Heart right ventricle (tissue), 16 donors: ENCODE measurements around the gene TBC1D9. TPM values are rescaled to one million over a fixed set of nuclear protein-coding genes. Genes with fewer than 3 reads are reported as not detected.

ENCODE experiments used
- ATAC-seq, 8 donors: fragments of 200-7000 bp; cut with Tn5 transposase; one replicate each; pipeline ENCODE4 v1.9.1; 2020; ENCODE audit warnings: mild to moderate bottlenecking in 8 of 8, moderate library complexity in 8 of 8, moderate number of reproducible peaks in 1 of 8
- DNase-seq, 2 donors: peaks; one replicate each; pipeline ENCODE4 v3.0.0-alpha.2; 2020
- H3K27ac ChIP-seq, 10 donors: fragments of 200-600 bp; sonication (generic) in 2 of 10; one replicate each; pipeline versions ENCODE4 v1.5.0 to v1.8.0; 2020 to 2022; ENCODE audit warnings: mild to moderate bottlenecking in 3 of 10
- H3K27me3 ChIP-seq, 7 donors: fragments of 200-600 bp; one replicate each; pipeline ENCODE4 v1.8.0; 2021 to 2022; ENCODE audit warnings: mild to moderate bottlenecking in 2 of 7
- H3K36me3 ChIP-seq, 9 donors: fragments of 200-600 bp; sonication (generic) in 1 of 9; one replicate each; pipeline versions ENCODE4 v1.5.0 to v1.8.0; 2020 to 2022; ENCODE audit warnings: mild to moderate bottlenecking in 2 of 9
- H3K4me1 ChIP-seq, 9 donors: fragments of 200-600 bp; sonication (generic) in 1 of 9; one replicate each; pipeline versions ENCODE4 v1.5.0 to v1.8.0; 2020 to 2022; ENCODE audit warnings: mild to moderate bottlenecking in 4 of 9
- H3K4me3 ChIP-seq, 10 donors: fragments of 200-600 bp; sonication (generic) in 2 of 10; one replicate each; pipeline versions ENCODE4 v1.5.0 to v1.8.0; 2020 to 2022; ENCODE audit warnings: mild to moderate bottlenecking in 7 of 10, moderate library complexity in 2 of 10
- H3K9me3 ChIP-seq, 11 donors: fragments of 200-600 bp in 10 of 11; sonication (generic) in 2 of 11; one replicate each; pipeline versions ENCODE4 v1.5.0 to v1.8.0; 2013 to 2022; ENCODE audit warnings: mild to moderate bottlenecking in 2 of 11, control low read depth in 1 of 11, moderate library complexity in 1 of 11
- WGBS, 2 donors: extraction: QIAGEN DNeasy Blood & Tissue Kit; methylation state at CpG; one replicate each; pipeline ENCODE4 v1.1.7; 2013; ENCODE audit warnings: inconsistent platforms in 1 of 2; 5-methylcytosine and 5-hydroxymethylcytosine counted together
- intact Hi-C, 10 donors: fragments of 100-400 bp; cut with DNase I; formaldehyde crosslinking; loops; one replicate each; pipeline versions ENCODE4 v1.11.1 to v1.14.2; 2022
- polyA plus RNA-seq, 2 donors: library from polyadenylated mRNA; stranded (reverse); fragments of 200-250 nt; gene quantifications; one replicate each; pipeline ENCODE4 v1.2.3, GENCODE V29; 2013
- total RNA-seq, 10 donors: library from RNA; stranded (reverse); fragmentation: NEBNext Ultra II Directional in 3 of 10; extraction: Animal tissue kit (Norgen Biotek cat#: 25700) in 3 of 10; gene quantifications; one replicate each; pipeline versions ENCODE4 v1.2.1 to v1.2.4, GENCODE V29; 2021 to 2023
- TF ChIP-seq, protein P1 (sequence below), 9 donors: fragments of 200-600 bp; sonication (generic) in 2 of 9; IDR thresholded peaks; one replicate each; pipeline versions ENCODE4 v1.5.0 to v1.8.0; 2021 to 2022; ENCODE audit warnings: antibody characterized with exemption in 9 of 9, mild to moderate bottlenecking in 5 of 9, moderate library complexity in 1 of 9
- donor health status: Arrhythmogenic right ventricular cardiomyopathy.
- donor health status: ischemic (EF 13 %, LVEDD 7.1; RV severe dilation, severe dysfunction).
- donor health status: healthy with polysubstance abuse.
- donor health status: DM: no; HTN: yes; CAD: no.
- donor health status: DM: no; HTN: no; CAD: no.
- donor health status: ischemic (EF 25% LVEDD 6.9; RV normal size, moderate dysfunction).
- donor health status: ischemic (EF 25% LVEDD 5.7; RV mildly dilated, moderate dysfunction).
- donor health status: healthy.
- donor health status: DM: yes; HTN: yes; CAD: no.
- donor health status: Ischemic cardiomyopathy.
- donor health status: ischemic (EF 35%, LVEDD 5.7; RV mildly dilated, moderate dysfunction).
- donor health status: nonischemic (EF 11% LVEDD 7.7; RV severe dilation, severe dysfunction).
- donor health status: DM: yes; HTN: yes; CAD: no.
- donor health status: PGD.
- donor health status: ischemic (EF 29% LVEDD 5.4; RV normal size, mild dysfunction).
- donor health status: nonischemic (EF 23%, LVEDD 6.1; RV moderate dilation, normal function).

TBC1D9 gene
- total and polyA plus RNA-seq, 12 donors, result 4.4 to 20.3 (median 14.4) TPM

DNA sequence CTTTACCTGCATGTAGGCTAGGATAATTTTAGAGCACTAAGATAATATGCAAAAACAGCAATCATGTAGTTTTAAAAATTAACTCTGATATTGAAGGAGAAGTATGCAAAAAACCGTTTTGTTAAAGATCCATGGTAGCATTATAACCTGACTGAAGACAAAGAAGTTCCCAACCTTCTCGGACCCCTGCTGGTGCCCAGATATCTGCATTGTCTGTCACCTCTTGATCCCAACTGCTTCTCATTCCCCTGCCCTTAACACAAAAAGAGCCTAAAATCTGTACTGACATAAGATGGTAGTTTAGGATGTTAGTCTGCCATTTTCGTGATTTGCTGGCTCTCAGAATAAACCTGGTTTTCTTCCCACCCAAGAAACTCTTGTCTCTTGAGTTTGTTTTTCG, 125.9 kb downstream of the TBC1D9 start:
- peaks cover 0 to 99% (median 18%) of the 10 kb centered on the region in 9 donors for H3K36me3 ChIP-seq
- H3K9me3 ChIP-seq, result no peaks in the 10 kb centered on the region
- intact Hi-C loops, result loop anchor here in 1 of 10 donors (10.0 kb wide), 1 partner anchor 225 kb away; no protein-coding TSS in a partner anchor
- ATAC-seq (no peak), DNase-seq (no peak)
- WGBS, 2 donors, result 65 to 91% methylated on average over 4 of the region's 4 CpGs
- H3K4me3 ChIP-seq, result no peak overlapping the region
- TF ChIP-seq, protein P1, sequence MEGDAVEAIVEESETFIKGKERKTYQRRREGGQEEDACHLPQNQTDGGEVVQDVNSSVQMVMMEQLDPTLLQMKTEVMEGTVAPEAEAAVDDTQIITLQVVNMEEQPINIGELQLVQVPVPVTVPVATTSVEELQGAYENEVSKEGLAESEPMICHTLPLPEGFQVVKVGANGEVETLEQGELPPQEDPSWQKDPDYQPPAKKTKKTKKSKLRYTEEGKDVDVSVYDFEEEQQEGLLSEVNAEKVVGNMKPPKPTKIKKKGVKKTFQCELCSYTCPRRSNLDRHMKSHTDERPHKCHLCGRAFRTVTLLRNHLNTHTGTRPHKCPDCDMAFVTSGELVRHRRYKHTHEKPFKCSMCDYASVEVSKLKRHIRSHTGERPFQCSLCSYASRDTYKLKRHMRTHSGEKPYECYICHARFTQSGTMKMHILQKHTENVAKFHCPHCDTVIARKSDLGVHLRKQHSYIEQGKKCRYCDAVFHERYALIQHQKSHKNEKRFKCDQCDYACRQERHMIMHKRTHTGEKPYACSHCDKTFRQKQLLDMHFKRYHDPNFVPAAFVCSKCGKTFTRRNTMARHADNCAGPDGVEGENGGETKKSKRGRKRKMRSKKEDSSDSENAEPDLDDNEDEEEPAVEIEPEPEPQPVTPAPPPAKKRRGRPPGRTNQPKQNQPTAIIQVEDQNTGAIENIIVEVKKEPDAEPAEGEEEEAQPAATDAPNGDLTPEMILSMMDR (IDR thresholded peaks at IDR 0.05), result no peak
- H3K27ac ChIP-seq, result no peak overlapping the region
- H3K27me3 ChIP-seq, result no peaks in the 10 kb centered on the region
- peaks cover 0 to 6% (median 0%) of the 10 kb centered on the region in 9 donors for H3K4me1 ChIP-seq

DNA sequence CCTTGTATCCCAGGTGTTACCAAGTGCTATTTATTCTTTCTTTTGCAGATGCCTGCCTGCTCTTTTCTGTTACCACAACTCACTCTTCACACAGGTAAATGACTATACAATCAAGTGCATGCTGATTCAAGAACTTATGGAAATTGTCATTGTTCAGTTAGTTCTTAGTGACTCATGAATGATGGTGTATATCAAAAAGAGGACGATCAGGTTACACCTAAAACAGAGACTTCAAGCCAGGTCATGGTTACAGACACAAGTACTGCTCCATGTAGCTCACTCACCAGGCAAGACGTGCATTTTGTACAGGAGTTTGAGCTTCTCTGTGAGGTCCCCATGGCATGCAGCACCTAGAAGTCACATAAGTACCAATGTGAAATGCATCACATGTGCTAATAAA, 128.2 kb downstream of the TBC1D9 start:
- 92 to 94% methylated on average over 2 of the region's 2 CpGs for WGBS, 2 donors
- TF ChIP-seq, protein P1 (IDR thresholded peaks at IDR 0.05), result no peak
- Histone ChIP-seq H3K27me3 (no peaks in the 10 kb centered on the region), H3K9me3 (no peaks in the 10 kb centered on the region), H3K4me3 (no peak overlapping the region), H3K36me3 (peaks cover 0 to 100% (median 33%) of the 10 kb centered on the region in 9 donors), H3K27ac (no peak overlapping the region), H3K4me1 (peaks cover 0 to 2% (median 0%) of the 10 kb centered on the region in 9 donors)
- no peak for ATAC-seq
- intact Hi-C loops, result loop anchor here in 2 of 10 donors (10.0 kb wide), 1 partner anchor 217 kb away; no protein-coding TSS in a partner anchor
- no peak for DNase-seq

DNA sequence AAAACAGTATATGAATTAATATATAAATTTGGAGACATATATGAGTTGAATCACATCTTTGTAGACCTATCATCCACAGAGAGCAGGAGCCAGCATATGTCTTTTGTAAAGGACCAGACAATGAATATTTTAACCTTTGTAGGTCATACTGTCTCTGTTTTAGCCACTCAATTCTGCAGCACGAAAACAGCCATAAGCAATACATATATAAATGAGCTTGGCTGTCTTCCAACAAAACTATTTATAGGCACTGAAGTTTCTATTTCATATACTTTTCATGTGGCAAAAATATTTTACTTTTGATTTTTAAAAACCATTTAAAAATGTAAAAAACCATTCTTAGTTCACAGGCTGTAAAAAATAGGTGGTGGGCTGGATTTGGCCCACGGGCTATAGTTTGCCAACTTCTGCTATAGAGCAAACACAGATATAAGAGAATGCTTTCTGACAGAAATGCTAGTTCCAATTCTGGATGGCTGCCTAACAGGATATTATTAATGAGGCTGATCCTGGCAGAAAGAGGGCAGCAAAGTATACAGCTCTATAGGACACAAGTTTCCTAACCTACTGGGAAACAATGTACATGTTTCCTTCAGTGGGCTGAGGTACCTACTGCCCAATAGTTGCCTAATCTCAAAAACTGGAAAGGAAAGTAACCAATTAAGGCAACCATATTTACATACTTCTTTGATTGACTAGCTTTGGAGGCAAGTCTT, 129.4 kb downstream of the TBC1D9 start:
- intact Hi-C loops, result loop anchor here in 2 of 10 donors (10.0 kb wide), 1 partner anchor 218 kb away; no protein-coding TSS in a partner anchor
- no peaks in the 10 kb centered on the region for H3K9me3 ChIP-seq
- DNase-seq (no peak), ATAC-seq (no peak)
- H3K36me3 ChIP-seq, result peaks cover 0 to 100% (median 45%) of the 10 kb centered on the region in 9 donors
- H3K27me3 ChIP-seq, result no peaks in the 10 kb centered on the region
- 48 to 72% methylated on average over 2 of the region's 2 CpGs for WGBS, 2 donors
- H3K4me1 ChIP-seq, result no peaks in the 10 kb centered on the region
- no peak overlapping the region for H3K4me3 ChIP-seq
- H3K27ac ChIP-seq, result no peak overlapping the region
- TF ChIP-seq, protein P1 (IDR thresholded peaks at IDR 0.05), result no peak

DNA sequence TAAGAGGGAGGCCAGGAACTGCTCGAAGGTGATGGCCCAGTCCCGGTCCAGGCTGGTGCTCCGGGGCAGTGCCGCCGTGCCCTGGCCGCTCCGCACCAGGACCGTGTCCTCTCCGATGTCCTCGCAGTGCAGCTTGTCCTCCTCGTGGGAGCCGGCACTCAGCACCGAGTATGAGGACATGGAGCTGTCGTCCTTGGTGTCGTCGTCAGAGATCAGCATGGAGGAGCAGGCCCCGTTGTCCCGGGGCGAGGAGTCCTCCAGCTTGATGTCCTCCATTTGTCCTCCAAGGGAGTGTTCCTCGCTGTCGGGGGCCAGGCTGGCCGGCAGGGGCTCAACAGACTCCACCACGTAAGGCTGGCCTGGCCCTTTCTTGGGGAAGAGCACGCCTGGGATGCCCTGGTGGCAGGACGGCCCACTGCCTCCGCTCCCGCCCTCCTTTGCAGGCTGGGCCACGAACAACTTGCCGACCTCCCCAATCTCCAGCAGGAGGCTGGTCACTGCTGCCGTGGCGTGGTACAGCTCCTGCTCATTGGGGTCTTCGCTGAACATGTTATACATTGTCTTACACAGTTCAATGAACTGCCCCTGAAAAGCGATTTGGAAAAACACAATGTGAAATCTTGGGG, 133.7 kb downstream of the TBC1D9 start:
- no peak for DNase-seq
- H3K27me3 ChIP-seq, result no peaks in the 10 kb centered on the region
- intact Hi-C loops, result loop anchor here in 2 of 10 donors (10.0 kb wide), 1 partner anchor 222 kb away; no protein-coding TSS in a partner anchor
- TF ChIP-seq, protein P1 (IDR thresholded peaks at IDR 0.05), result no peak
- H3K36me3 ChIP-seq, result peaks cover 0 to 75% (median 47%) of the 10 kb centered on the region in 9 donors
- no peaks in the 10 kb centered on the region for H3K9me3 ChIP-seq
- H3K4me1 ChIP-seq, result peaks cover 0 to 9% (median 0%) of the 10 kb centered on the region in 9 donors
- peak in 3 of 8 donors; percentile 31 to 50 (median 38) for ATAC-seq
- no peak overlapping the region for H3K4me3 ChIP-seq
- H3K27ac ChIP-seq, result no peak overlapping the region
- 91% methylated on average over 33 of the region's 33 CpGs for WGBS, 2 donors
